Superior temporal gyrus (tissue), 1 donor: Measurements from ENCODE around the gene ABI1.
"Not testable (repeated sequence)": the region's sequence is repeated elsewhere in the genome, so short reads cannot be mapped to it uniquely, and the experiment has no call there.

Experiments used
- DNase-seq: peaks from one replicate; pipeline ENCODE4 v3.0.0-alpha.2; 2016; ENCODE audit errors: extremely low spot score

ABI1 gene

GRCh38 chr10:26860443-26861204, at the start of gene ABI1:
Gene ABI1, minus strand, starts transcription at chr10:26860958. Its CDS starts 95 bp downstream, at chr10:26860863.
- peak; percentile 99 for DNase-seq

- DNase-seq: no peak
Measured at GRCh38 chr10:26909753-26910152, 49.0 kb upstream of the ABI1 start.

- not testable (repeated sequence) for DNase-seq
Measured at GRCh38 chr10:26905253-26905781, 44.6 kb upstream of the ABI1 start.

- no peak for DNase-seq
Measured at GRCh38 chr10:26903431-26904217, 42.9 kb upstream of the ABI1 start.

GRCh38 chr10:26892306-26892923, 31.7 kb upstream of the ABI1 start:
- DNase-seq: not testable (repeated sequence)

GRCh38 chr10:26890956-26891355, 30.2 kb upstream of the ABI1 start:
- DNase-seq: peak; percentile 65

- DNase-seq: no peak
Measured at GRCh38 chr10:26887611-26888215, 27.0 kb upstream of the ABI1 start.

GRCh38 chr10:26881600-26882331, 21.0 kb upstream of the ABI1 start:
- DNase-seq: peak; percentile 89

GRCh38 chr10:26879744-26880143, 19.0 kb upstream of the ABI1 start:
- DNase-seq: no peak

- DNase-seq: no peak
Measured at GRCh38 chr10:26870766-26871165, 10.0 kb upstream of the ABI1 start.

GRCh38 chr10:26869528-26869927, 8.8 kb upstream of the ABI1 start:
- no peak for DNase-seq

GRCh38 chr10:26863351-26864076, 2.8 kb upstream of the ABI1 start:
- DNase-seq: no peak

GRCh38 chr10:26861205-26861998, 644 bp upstream of the ABI1 start:
- no peak for DNase-seq

GRCh38 chr10:26860102-26860442, 686 bp downstream of the ABI1 start:
- no peak for DNase-seq

- DNase-seq: peak; percentile 62
Measured at GRCh38 chr10:26859241-26860101, 1.3 kb downstream of the ABI1 start.

GRCh38 chr10:26858707-26859034, 2.1 kb downstream of the ABI1 start:
- DNase-seq: no peak

- DNase-seq: no peak
Measured at GRCh38 chr10:26857991-26858706, 2.6 kb downstream of the ABI1 start.

GRCh38 chr10:26857553-26857952, 3.2 kb downstream of the ABI1 start:
- not testable (repeated sequence) for DNase-seq
